PFSK-1 (cell line): ENCODE results near the gene ARFGAP3.

Experiments used
- SIN3A ChIP-seq: IDR thresholded peaks from 2 replicates; pipeline ENCODE4 v1.6.1; 2012; ENCODE audit warnings: mild to moderate bottlenecking, low read length, moderate library complexity, borderline replicate concordance; ENCODE audit not compliant: insufficient read depth
- TF ChIP-seq, protein P1 (sequence below), 2 experiments: IDR thresholded peaks; 2 replicates each; pipeline versions ENCODE4 v1.6.1 to v1.8.0; 2011 to 2012; ENCODE audit warnings: low read depth in 2 of 2, low read length in 2 of 2, control low read depth in 1 of 2, inconsistent platforms in 1 of 2, mild to moderate bottlenecking in 1 of 2, moderate library complexity in 1 of 2; ENCODE audit not compliant: insufficient read depth in 1 of 2

DNA sequence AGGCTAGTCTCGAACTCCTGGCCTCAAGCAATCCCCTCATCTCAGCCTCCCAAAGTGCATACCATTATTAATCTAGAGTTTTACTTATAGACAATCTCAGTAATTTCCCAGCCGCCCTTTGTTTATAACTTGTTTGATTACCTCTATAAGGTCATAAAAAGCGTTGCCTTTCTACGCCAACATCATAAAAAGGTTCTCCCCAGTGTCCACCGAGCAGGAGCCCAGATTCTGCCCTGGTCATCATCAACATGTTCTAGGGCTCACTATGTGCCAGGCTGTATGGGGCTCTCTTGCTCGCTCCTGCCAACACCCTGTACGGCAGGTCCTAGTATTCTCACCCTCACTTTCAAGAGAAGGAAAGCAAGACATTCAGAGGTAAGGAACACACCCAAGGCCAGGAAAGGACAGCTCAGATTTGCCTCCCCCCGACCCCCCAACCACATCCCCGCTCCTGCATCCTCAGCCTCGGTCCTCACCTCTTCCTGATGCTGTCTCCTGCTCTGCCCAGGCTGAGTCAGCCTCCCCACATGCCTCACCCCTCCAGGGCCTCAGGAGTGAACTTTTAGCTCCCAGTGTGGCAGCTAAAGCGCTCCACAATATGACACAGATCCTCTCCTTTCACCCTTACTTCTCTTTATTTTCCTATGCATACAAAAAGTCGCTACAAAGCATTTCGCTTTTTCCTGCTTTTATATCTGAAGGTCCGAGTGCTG, 14.3 kb downstream of the ARFGAP3 start:
- TF ChIP-seq, protein P1, sequence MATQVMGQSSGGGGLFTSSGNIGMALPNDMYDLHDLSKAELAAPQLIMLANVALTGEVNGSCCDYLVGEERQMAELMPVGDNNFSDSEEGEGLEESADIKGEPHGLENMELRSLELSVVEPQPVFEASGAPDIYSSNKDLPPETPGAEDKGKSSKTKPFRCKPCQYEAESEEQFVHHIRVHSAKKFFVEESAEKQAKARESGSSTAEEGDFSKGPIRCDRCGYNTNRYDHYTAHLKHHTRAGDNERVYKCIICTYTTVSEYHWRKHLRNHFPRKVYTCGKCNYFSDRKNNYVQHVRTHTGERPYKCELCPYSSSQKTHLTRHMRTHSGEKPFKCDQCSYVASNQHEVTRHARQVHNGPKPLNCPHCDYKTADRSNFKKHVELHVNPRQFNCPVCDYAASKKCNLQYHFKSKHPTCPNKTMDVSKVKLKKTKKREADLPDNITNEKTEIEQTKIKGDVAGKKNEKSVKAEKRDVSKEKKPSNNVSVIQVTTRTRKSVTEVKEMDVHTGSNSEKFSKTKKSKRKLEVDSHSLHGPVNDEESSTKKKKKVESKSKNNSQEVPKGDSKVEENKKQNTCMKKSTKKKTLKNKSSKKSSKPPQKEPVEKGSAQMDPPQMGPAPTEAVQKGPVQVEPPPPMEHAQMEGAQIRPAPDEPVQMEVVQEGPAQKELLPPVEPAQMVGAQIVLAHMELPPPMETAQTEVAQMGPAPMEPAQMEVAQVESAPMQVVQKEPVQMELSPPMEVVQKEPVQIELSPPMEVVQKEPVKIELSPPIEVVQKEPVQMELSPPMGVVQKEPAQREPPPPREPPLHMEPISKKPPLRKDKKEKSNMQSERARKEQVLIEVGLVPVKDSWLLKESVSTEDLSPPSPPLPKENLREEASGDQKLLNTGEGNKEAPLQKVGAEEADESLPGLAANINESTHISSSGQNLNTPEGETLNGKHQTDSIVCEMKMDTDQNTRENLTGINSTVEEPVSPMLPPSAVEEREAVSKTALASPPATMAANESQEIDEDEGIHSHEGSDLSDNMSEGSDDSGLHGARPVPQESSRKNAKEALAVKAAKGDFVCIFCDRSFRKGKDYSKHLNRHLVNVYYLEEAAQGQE (IDR thresholded peaks at IDR 0.05; ENCODE audit: insufficient read depth in 1 of 2, low read depth in 2 of 2, low read length in 2 of 2): no peak
- TF ChIP-seq SIN3A: no peak
